ENCODE data around the gene RBPMS2.

Gene RBPMS2

DNA sequence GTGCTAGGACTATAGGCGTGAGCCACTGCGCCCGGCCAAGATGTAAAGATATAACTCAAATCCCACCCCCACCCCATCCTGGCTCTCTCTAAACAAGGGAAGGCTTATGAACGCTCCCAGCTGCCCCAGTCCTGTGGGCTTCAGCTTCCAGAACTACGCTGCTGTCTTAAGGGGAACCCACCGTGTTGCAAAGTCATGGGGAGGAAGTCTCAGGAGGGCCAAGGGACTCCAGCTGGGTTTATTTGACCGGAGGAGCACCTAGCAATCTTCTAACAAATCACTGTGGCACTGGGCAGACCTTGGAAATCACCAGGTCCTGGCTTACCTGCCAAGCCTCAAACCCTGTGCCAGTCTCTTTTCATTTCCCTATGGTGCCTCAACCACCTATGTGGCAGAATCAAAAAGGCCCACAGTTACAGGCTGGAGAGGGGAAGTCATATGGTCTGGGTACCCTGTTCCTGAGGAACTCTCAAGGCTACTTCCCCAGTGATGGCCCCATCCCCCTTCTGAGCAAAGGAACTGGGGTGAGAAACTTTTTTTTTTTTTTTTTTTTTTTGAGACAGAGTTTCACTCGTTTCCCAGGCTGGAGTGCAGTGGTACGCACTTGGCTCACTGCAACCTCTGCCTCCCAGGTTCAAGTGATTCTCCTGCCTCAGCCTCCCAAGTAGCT, 83.4 kb downstream of the RBPMS2 start:
- no peak for DNase-seq (ENCODE audit: low read depth)

DNA sequence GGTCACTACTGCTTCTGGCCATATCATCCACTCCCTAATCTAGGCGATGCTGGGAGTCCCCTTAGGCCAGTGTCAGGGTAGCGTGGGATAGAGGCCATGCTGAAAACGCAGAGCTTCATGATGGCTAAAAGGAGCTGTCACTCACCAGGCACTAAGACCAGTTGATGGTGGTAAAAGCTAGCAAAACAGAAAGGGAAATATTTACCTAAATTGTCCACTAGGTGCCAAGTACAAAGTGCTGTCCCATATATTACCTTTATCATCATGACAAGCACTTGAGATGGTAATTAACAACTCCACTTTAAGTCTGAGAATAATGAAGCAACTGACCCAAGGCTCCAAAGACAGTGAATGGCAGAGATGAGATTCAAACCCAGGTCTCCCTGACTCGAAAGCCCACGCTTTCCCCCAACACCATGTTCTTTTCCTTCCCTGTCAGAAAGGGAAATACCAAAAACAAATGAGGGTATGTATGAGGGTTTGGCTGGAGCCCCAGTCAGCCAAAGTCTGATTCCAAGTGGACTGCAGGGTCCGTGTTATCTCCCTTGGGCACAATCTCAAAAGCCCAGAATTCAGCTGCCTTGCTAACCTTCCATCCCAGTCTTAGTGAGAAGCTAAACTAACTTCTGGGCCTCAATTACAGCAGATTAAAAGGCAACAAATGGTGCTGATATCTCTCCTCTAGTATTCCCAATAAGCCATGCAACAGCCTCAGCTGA, 84.7 kb downstream of the RBPMS2 start:
- no peak for DNase-seq (ENCODE audit: low read depth)

DNA sequence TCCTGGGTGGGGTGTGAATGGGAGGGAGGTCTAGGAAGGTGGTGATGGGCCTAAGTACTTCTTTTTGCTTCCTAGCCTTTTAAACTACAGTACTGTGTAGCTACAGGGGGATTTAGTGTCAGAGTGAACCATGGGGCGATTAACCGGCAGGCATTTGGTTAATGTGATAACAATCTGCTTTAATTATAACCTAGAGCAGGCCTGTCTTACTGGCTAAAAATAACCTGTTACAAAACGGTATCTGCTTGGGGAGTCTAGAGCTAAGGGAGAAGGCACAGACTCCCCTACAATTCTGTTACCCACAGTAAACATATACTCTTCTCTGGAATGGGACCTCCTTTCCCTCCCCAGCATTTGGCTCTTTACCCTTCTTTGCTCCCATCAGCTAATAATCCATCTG, 85.4 kb downstream of the RBPMS2 start:
- DNase-seq (ENCODE audit: low read depth): no peak

Measured in stimulated activated CD8-positive, alpha-beta memory T cell treated with anti-CD3 and anti-CD28 coated beads, Interleukin-12 subunit alpha, Interleukin-12 subunit beta, amount 100 ng/mL, for 4 hours (primary cell).